Heart left ventricle (tissue), 13 donors: ENCODE data around the gene DNAJB14.

Source experiments
- CTCF ChIP-seq, 12 donors: fragments of 200-600 bp; sonication (generic) in 4 of 12; IDR thresholded peaks; one replicate each; pipeline versions ENCODE4 v1.5.0 to v1.8.0; 2018 to 2022; ENCODE audit warnings: antibody characterized with exemption in 12 of 12, mild to moderate bottlenecking in 5 of 12
- POLR2A ChIP-seq, 2 donors: fragments of 450-650 bp; IDR thresholded peaks; one replicate each; pipeline ENCODE4 v1.6.1; 2017; ENCODE audit warnings: antibody characterized with exemption in 2 of 2, mild to moderate bottlenecking in 2 of 2, moderate library complexity in 2 of 2
- donor health status: ischemic (EF 13 %, LVEDD 7.1; RV severe dilation, severe dysfunction).
- donor health status: DM: no; HTN: yes; CAD: no.
- donor health status: DM: no; HTN: no; CAD: no.
- donor health status: ischemic (EF 25% LVEDD 6.9; RV normal size, moderate dysfunction).
- donor health status: ischemic (EF 25% LVEDD 5.7; RV mildly dilated, moderate dysfunction).
- donor health status: ischemic (EF 35%, LVEDD 5.7; RV mildly dilated, moderate dysfunction).
- donor health status: nonischemic (EF 11% LVEDD 7.7; RV severe dilation, severe dysfunction).
- donor health status: DM: yes; HTN: yes; CAD: no.
- donor health status: PGD.
- donor health status: ischemic (EF 29% LVEDD 5.4; RV normal size, mild dysfunction).
- donor health status: nonischemic (EF 23%, LVEDD 6.1; RV moderate dilation, normal function).

- TF ChIP-seq CTCF (IDR thresholded peaks at IDR 0.05) (peak in 4 of 12 donors; percentile 4 to 18 (median 8)), POLR2A (IDR thresholded peaks at IDR 0.05) (no peak)
Observed at GRCh38 chr4:99946356-99947189, at the start of gene DNAJB14.
